ENCODE results near the gene GALR1.

The GALR1 gene

GRCh38 chr18:77300579-77300978 lies 50.9 kb downstream of the GALR1 start:
- H3K27ac Mint-ChIP-seq = no peak overlapping the region
- H3K9me3 Mint-ChIP-seq = no peaks in the 10 kb centered on the region
- no peak for TF ChIP-seq CTCF (IDR thresholded peaks at IDR 0.05; ENCODE audit: unreplicated experiment in 3 of 3)
- peaks cover 8% of the 10 kb centered on the region for H3K27me3 Mint-ChIP-seq (ENCODE audit: low read depth)
- H3K4me3 Mint-ChIP-seq = no peak overlapping the region
- no peaks in the 10 kb centered on the region for H3K36me3 Mint-ChIP-seq (ENCODE audit: low read depth)
- no peaks in the 10 kb centered on the region for H3K4me1 Mint-ChIP-seq

DNA sequence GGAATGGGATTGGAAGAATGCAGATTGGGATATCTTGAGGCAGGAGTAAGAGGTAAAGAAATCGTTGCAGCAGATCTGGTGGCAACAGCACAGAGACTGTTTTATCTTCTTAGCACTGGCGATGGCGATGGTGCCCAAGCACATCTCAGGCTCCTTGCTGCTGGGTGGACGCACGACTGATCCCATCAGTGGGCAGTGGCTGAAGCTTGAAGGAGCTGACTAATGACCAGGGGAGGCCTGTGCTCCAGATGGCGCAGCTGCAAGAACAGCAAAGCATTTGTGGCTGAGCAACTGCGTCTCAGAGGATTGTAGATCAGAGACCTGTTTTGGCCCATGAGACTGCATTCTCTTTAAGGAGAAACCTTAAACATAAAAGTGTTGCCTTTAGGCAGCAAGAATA lies 54.6 kb downstream of the GALR1 start:
- no peak for TF ChIP-seq CTCF (IDR thresholded peaks at IDR 0.05; ENCODE audit: unreplicated experiment in 3 of 3)
- Mint-ChIP-seq H3K4me3 (no peak overlapping the region), H3K27ac (no peak overlapping the region), H3K36me3 (ENCODE audit: low read depth) (no peaks in the 10 kb centered on the region), H3K9me3 (no peaks in the 10 kb centered on the region), H3K27me3 (ENCODE audit: low read depth) (peaks cover 8% of the 10 kb centered on the region), H3K4me1 (no peaks in the 10 kb centered on the region)

DNA sequence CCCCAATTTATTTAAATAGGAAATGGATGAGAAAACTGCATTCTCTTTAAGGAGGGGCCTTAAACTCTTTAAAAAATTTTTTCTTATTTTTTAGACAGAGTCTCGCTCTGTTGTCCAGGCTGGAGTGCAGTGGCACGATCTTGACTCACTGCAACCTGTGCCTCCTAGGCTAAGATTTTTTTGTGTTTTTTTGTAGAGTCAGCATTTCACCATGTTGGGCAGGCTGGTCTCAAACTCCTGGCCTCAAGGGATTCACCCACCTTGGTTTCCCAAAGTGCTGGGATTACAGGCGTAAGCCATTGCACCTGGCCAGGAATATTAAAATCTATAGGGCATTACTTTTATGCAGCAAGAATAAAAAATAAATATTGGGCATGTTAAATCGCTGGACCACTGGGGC lies 56.0 kb downstream of the GALR1 start:
- Mint-ChIP-seq H3K27me3 (ENCODE audit: low read depth) (peaks cover 8% of the 10 kb centered on the region), H3K27ac (no peak overlapping the region), H3K9me3 (no peaks in the 10 kb centered on the region), H3K4me1 (no peaks in the 10 kb centered on the region), H3K4me3 (no peak overlapping the region), H3K36me3 (ENCODE audit: low read depth) (no peaks in the 10 kb centered on the region)
- no peak for TF ChIP-seq CTCF (IDR thresholded peaks at IDR 0.05; ENCODE audit: unreplicated experiment in 3 of 3)

DNA sequence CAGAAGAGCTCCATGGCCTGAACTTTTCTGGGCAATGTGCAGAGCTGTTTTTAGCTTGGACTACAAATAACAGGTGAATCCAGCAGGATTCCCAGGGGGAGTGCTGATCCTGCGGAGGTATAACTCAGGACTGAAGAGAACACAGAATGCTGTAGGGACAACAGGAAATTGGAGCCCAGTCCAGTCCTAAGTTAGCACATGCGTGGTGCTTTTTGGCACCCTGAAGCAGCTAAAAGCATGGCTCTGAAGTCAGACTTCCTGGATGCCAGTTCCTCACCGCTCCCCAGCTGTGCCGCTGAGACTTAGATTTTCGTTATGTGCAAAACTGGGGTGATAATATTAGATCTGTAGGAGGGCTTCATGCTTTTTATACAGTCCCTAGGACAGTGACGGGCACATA lies 58.6 kb downstream of the GALR1 start:
- no peak overlapping the region for H3K27ac Mint-ChIP-seq
- H3K27me3 Mint-ChIP-seq (ENCODE audit: low read depth) = no peaks in the 10 kb centered on the region
- H3K4me1 Mint-ChIP-seq = no peaks in the 10 kb centered on the region
- no peaks in the 10 kb centered on the region for H3K36me3 Mint-ChIP-seq (ENCODE audit: low read depth)
- no peaks in the 10 kb centered on the region for H3K9me3 Mint-ChIP-seq
- no peak for TF ChIP-seq CTCF (IDR thresholded peaks at IDR 0.05; ENCODE audit: unreplicated experiment in 3 of 3)
- no peak overlapping the region for H3K4me3 Mint-ChIP-seq

- no peak for TF ChIP-seq CTCF (IDR thresholded peaks at IDR 0.05; ENCODE audit: unreplicated experiment in 3 of 3)
- Mint-ChIP-seq H3K9me3 (no peaks in the 10 kb centered on the region), H3K4me1 (no peaks in the 10 kb centered on the region), H3K27ac (no peak overlapping the region), H3K4me3 (no peak overlapping the region), H3K36me3 (ENCODE audit: low read depth) (no peaks in the 10 kb centered on the region), H3K27me3 (ENCODE audit: low read depth) (peaks cover 7% of the 10 kb centered on the region)
Measured at GRCh38 chr18:77314511-77314910, 64.9 kb downstream of the GALR1 start.

DNA sequence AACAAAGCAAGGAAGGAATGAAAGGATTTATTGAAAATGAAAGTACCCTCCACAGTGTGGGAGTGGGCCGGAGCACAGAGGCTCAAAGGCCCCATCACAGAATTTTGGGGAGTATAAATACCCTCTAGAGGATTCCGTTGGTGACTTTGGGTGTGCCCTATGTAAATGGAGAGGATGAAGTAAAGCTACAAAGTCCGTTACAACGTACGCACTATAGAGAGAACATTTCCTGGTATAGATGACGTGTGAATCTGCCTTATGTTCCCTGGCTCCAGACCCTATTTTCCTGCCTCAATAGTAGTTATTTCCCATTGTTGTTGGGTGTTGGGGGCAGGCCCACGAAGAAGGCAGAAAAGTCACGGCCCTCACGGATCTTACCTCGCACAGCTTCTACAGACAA lies 65.3 kb downstream of the GALR1 start:
- Mint-ChIP-seq H3K27me3 (ENCODE audit: low read depth) (peaks cover 7% of the 10 kb centered on the region), H3K36me3 (ENCODE audit: low read depth) (no peaks in the 10 kb centered on the region), H3K4me3 (no peak overlapping the region), H3K4me1 (no peaks in the 10 kb centered on the region), H3K27ac (no peak overlapping the region), H3K9me3 (no peaks in the 10 kb centered on the region)
- TF ChIP-seq CTCF (IDR thresholded peaks at IDR 0.05; ENCODE audit: unreplicated experiment in 3 of 3) = no peak

All from nephron (organoid).